OCI-LY3 (cell line): ENCODE measurements around the gene TNK1.

Experiments
- EZH2phosphoT487 ChIP-seq: fragments of 200-600 bp; shearing (Covaris generic); IDR thresholded peaks from 2 replicates; pipeline ENCODE4 v1.6.1; 2018; ENCODE audit warnings: antibody characterized with exemption, mixed run types, low read depth
- TF ChIP-seq, protein P1 (sequence below): fragments of 200-600, 300-600 bp; sonication (generic); IDR thresholded peaks from 2 replicates; pipeline ENCODE4 v1.5.1; 2014; ENCODE audit warnings: antibody characterized with exemption, low read length, low read depth

DNA sequence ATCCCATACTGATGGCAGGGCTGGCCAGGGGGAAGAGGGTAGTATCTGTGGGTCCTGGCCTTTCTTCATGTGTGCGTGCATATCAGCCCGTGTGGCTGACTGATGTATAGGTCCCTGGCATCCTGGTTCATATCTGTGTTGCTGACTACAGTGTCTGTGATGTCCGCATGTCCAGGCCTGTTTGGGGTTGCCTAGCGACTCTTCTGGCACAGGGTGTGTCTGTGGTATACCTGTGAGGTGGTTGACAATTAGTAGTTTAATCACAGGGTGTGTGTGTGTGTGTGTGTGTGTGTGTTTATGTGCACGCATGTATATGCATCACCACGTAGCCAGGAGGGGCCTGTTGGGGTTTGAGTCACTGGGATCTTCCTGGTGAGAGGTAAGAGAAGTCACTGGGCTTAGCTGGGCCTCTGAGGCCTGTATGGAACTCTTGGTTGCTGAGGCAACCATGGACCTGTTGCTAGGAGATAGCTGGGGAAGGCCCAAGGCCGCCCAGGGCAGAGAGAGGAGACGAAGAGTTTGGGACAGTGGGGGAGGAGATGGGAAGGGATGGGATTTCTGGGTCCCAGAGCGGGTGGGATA is 26.5 kb upstream of the TNK1 start:
- TF ChIP-seq, protein P1, sequence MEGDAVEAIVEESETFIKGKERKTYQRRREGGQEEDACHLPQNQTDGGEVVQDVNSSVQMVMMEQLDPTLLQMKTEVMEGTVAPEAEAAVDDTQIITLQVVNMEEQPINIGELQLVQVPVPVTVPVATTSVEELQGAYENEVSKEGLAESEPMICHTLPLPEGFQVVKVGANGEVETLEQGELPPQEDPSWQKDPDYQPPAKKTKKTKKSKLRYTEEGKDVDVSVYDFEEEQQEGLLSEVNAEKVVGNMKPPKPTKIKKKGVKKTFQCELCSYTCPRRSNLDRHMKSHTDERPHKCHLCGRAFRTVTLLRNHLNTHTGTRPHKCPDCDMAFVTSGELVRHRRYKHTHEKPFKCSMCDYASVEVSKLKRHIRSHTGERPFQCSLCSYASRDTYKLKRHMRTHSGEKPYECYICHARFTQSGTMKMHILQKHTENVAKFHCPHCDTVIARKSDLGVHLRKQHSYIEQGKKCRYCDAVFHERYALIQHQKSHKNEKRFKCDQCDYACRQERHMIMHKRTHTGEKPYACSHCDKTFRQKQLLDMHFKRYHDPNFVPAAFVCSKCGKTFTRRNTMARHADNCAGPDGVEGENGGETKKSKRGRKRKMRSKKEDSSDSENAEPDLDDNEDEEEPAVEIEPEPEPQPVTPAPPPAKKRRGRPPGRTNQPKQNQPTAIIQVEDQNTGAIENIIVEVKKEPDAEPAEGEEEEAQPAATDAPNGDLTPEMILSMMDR = no peak
- TF ChIP-seq EZH2phosphoT487 = no peak
